ENCODE results near the gene FNDC3A.

- TF ChIP-seq CTCF (IDR thresholded peaks at IDR 0.05 in 2 of 3, conservative IDR thresholded peaks at IDR 0.05 in 1 of 3; ENCODE audit: insufficient read depth in 2 of 3, low read depth in 1 of 3, low read length in 3 of 3) (no peak), CHD4 (IDR thresholded peaks at IDR 0.05; ENCODE audit: insufficient read depth, insufficient replicate concordance, low read depth, low read length, poor library complexity, severe bottlenecking) (no peak), STAT6 (CRISPR knock-in tag; IDR thresholded peaks at IDR 0.05) (no peak), FOXP1 (CRISPR knock-in tag; IDR thresholded peaks at IDR 0.05) (no peak), JUN (IDR thresholded peaks at IDR 0.05; ENCODE audit: borderline replicate concordance, low read depth, low read length) (no peak), JUN (CRISPR knock-in tag; IDR thresholded peaks at IDR 0.05; ENCODE audit: borderline replicate concordance) (no peak), TARDBP (IDR thresholded peaks at IDR 0.05) (no peak), PTRF (tag; IDR thresholded peaks at IDR 0.05) (no peak), TCF7 (IDR thresholded peaks at IDR 0.05; ENCODE audit: borderline replicate concordance) (no peak), ZBTB7A (IDR thresholded peaks at IDR 0.05; ENCODE audit: borderline replicate concordance, control insufficient read depth, low read depth, low read length) (no peak), EZH2 (IDR thresholded peaks at IDR 0.05; ENCODE audit: borderline replicate concordance, low read depth, low read length) (no peak), RCOR1 (IDR thresholded peaks at IDR 0.05; ENCODE audit: borderline replicate concordance in 1 of 2, low read depth in 2 of 2, low read length in 2 of 2) (no peak), ZNF449 (CRISPR knock-in tag; IDR thresholded peaks at IDR 0.05) (no peak), BRF1 (IDR thresholded peaks at IDR 0.05; ENCODE audit: borderline replicate concordance, extremely low read depth, insufficient read length) (no peak)
Observed at GRCh38 chr13:49066856-49067255, 91.1 kb downstream of the FNDC3A start.
